Body of pancreas (tissue), 4 donors: ENCODE measurements around the gene CPLX1.

ENCODE experiments used
- POLR2A ChIP-seq, 3 donors: fragments of 450-650 bp; IDR thresholded peaks; one replicate each; pipeline ENCODE4 v1.6.1; 2016; ENCODE audit warnings: antibody characterized with exemption in 3 of 3, mild to moderate bottlenecking in 2 of 3
- TF ChIP-seq, protein P1 (sequence below), 7 experiments: fragments of 450-650 bp in 4 of 7; fragments of 200-600 bp in 3 of 7; sonication (generic) in 3 of 7; IDR thresholded peaks; one replicate each; pipeline ENCODE4 v1.5.1; 2016 to 2019; ENCODE audit warnings: antibody characterized with exemption in 7 of 7

DNA sequence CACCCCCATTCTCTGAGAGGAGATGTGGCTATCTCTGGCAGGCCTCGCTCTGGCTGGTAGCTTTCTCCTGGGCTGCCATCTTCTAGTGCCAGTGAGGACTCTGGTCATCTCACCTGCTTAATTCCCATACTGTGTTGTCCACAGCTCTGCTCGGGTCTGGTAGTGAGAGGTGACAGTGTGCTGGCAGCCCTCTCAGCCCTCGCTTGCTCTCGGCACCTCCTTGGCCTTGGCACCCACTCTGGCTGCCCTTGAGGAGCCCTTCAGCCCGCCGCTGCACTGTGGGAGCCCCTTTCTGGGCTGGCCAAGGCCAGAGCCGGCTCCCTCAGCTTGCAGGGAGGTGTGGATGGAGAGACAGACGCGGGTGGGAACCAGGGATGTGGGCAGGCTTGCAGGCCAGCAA, 52.7 kb downstream of the CPLX1 start:
- no peak for TF ChIP-seq POLR2A (IDR thresholded peaks at IDR 0.05)
- TF ChIP-seq, protein P1, sequence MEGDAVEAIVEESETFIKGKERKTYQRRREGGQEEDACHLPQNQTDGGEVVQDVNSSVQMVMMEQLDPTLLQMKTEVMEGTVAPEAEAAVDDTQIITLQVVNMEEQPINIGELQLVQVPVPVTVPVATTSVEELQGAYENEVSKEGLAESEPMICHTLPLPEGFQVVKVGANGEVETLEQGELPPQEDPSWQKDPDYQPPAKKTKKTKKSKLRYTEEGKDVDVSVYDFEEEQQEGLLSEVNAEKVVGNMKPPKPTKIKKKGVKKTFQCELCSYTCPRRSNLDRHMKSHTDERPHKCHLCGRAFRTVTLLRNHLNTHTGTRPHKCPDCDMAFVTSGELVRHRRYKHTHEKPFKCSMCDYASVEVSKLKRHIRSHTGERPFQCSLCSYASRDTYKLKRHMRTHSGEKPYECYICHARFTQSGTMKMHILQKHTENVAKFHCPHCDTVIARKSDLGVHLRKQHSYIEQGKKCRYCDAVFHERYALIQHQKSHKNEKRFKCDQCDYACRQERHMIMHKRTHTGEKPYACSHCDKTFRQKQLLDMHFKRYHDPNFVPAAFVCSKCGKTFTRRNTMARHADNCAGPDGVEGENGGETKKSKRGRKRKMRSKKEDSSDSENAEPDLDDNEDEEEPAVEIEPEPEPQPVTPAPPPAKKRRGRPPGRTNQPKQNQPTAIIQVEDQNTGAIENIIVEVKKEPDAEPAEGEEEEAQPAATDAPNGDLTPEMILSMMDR (IDR thresholded peaks at IDR 0.05): no peak
